Measurements from ENCODE around the gene ARNT2. TPM values are rescaled to one million over a fixed set of nuclear protein-coding genes. Genes with fewer than 3 reads are reported as not detected.

The ARNT2 gene
- total and polyA plus RNA-seq, 2 donors: 1.4 to 2.4 TPM

DNA sequence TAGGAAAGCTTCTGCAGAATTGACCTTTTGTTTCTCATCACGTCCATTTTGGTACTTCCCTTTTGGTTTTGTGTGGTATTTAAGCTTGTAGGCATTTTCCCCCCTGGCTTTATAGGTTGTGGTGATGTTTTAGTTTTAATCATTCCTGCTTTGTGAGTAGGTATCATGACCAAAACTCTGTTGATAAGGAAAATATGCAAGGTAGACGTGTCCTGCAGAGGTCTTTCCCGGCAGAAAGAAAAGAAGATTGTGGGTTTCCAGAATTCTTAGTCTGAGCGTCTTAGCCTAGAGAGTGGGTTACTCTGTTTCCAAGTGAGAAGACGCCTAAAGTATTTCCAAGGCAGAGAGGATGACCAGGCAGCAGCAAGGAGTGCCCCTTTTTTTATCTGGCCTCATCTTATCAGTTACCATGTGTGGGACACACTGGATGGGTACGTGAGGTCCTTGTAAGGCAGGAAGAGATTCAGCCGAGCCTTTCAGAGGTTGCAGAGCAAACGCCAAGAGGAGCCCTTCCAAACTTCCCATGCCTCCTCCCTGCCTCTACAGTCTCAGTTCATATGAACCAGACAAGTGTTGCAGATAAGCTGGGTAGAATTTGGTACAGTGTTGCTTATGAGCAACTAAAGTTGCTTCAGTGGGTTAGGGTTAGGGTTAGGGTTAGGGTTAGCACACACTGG lies 58.8 kb downstream of the ARNT2 start:
- DNase-seq (ENCODE audit: low read depth in 6 of 9, low spot score in 9 of 9): no peak
- 81% methylated on average over 8 of the region's 8 CpGs for WGBS
- Histone ChIP-seq H3K4me3 (ENCODE audit: low read length in 2 of 2) (no peak overlapping the region), H3K36me3 (ENCODE audit: control insufficient read depth in 2 of 2, insufficient read depth in 2 of 2, low read length in 1 of 2) (no peaks in the 10 kb centered on the region), H3K9me3 (ENCODE audit: control insufficient read depth in 2 of 2, insufficient read depth in 1 of 2, low read length in 1 of 2) (peaks cover 0 to 1% of the 10 kb centered on the region in 2 donors), H3K27me3 (ENCODE audit: control insufficient read depth in 2 of 2, insufficient read depth in 1 of 2, low read length in 1 of 2) (peaks cover 0 to 2% of the 10 kb centered on the region in 2 donors), H3K4me1 (ENCODE audit: control insufficient read depth in 2 of 2, insufficient read depth in 2 of 2, low read length in 2 of 2) (no peaks in the 10 kb centered on the region), H3K27ac (ENCODE audit: low read depth in 1 of 2, low read length in 1 of 2) (no peak overlapping the region)

DNA sequence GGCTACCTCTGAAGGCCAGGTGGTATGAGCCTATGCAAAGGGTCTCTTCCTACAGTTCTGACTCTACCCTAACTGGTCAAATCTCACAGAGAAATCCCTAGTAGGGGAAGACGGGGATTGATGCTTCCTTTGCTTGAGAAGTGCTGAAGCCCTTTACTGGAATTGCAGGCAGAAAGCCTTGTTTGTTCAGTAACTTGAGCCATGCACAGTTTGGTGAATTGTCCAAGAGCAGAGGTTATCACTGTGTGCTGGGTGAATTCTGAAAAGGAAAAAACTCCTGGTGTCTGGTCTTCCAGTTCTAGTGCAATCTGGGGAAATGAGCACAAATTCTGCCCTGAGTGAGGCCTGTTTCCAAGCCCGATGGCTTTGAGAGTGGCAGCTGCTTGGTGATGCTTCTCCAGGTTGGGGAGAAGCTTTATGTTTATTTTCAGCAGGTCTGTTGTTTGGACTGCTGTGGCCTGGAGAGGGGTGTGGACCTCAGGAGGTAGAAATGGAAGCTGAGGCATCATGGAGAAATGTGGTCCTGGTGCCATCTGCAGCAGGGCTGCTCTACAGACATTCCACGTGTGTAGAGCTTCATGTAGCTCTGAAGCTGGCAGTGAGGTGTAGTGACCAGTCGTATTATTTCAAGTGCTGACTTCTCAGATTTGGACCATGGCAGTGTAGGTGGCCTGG lies 60.9 kb downstream of the ARNT2 start:
- Histone ChIP-seq H3K27ac (ENCODE audit: low read depth in 1 of 2, low read length in 1 of 2) (no peak overlapping the region), H3K4me3 (ENCODE audit: low read length in 2 of 2) (no peak overlapping the region), H3K36me3 (ENCODE audit: control insufficient read depth in 2 of 2, insufficient read depth in 2 of 2, low read length in 1 of 2) (no peaks in the 10 kb centered on the region), H3K4me1 (ENCODE audit: control insufficient read depth in 2 of 2, insufficient read depth in 2 of 2, low read length in 2 of 2) (no peaks in the 10 kb centered on the region), H3K9me3 (ENCODE audit: control insufficient read depth in 2 of 2, insufficient read depth in 1 of 2, low read length in 1 of 2) (peaks cover 0 to 1% of the 10 kb centered on the region in 2 donors), H3K27me3 (ENCODE audit: control insufficient read depth in 2 of 2, insufficient read depth in 1 of 2, low read length in 1 of 2) (peaks cover 0 to 2% of the 10 kb centered on the region in 2 donors)
- no peak for DNase-seq (ENCODE audit: low read depth in 6 of 9, low spot score in 9 of 9)
- 92% methylated on average over 4 of the region's 4 CpGs for WGBS

DNA sequence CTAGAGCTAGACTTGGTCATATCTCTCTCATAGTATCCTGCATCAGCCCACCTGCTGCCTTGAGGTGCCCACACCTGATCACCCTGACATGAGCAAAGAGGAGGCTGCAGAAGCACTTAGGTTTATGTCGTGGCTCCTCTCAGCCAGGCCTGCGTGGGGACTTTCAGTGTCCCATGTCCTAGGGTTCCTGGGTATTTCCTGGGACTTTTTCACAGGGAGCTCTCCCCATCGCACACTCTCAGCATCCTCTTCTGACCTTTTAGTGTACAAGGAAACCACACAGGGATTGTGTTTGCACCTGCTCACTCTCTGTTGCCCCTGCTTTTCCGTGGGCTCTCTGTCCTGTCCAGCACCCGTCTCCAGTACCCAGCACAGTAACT lies 61.4 kb downstream of the ARNT2 start:
- Histone ChIP-seq H3K27ac (ENCODE audit: low read depth in 1 of 2, low read length in 1 of 2) (no peak overlapping the region), H3K36me3 (ENCODE audit: control insufficient read depth in 2 of 2, insufficient read depth in 2 of 2, low read length in 1 of 2) (no peaks in the 10 kb centered on the region), H3K4me3 (ENCODE audit: low read length in 2 of 2) (no peak overlapping the region), H3K9me3 (ENCODE audit: control insufficient read depth in 2 of 2, insufficient read depth in 1 of 2, low read length in 1 of 2) (peaks cover 0 to 1% of the 10 kb centered on the region in 2 donors), H3K27me3 (ENCODE audit: control insufficient read depth in 2 of 2, insufficient read depth in 1 of 2, low read length in 1 of 2) (peaks cover 0 to 2% of the 10 kb centered on the region in 2 donors), H3K4me1 (ENCODE audit: control insufficient read depth in 2 of 2, insufficient read depth in 2 of 2, low read length in 2 of 2) (no peaks in the 10 kb centered on the region)
- 92% methylated on average over 5 of the region's 5 CpGs for WGBS
- DNase-seq (ENCODE audit: low read depth in 6 of 9, low spot score in 9 of 9): no peak

DNA sequence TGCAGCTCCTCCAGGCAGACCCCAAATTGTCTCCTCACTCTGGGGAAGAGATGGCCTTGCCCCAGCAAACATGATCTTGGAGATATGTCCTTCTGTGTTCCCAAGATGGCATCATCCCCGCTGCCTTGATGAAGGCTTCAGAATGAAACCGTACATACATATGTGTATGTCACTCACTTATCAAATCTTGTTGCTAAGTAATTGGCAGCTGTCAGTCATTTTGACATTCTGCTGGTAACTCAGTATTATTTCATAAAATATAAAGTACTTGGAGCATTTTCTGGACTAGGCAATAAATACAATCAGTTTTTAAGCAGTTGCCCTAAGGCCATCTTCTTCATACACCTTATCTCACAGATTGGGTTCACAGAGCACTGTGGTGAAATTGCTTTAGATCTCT lies 62.4 kb downstream of the ARNT2 start:
- H3K4me3 ChIP-seq (ENCODE audit: low read length in 2 of 2): no peak overlapping the region
- no peak overlapping the region for H3K27ac ChIP-seq (ENCODE audit: low read depth in 1 of 2, low read length in 1 of 2)
- 97% methylated on average over 2 of the region's 2 CpGs for WGBS
- no peaks in the 10 kb centered on the region for H3K4me1 ChIP-seq (ENCODE audit: control insufficient read depth in 2 of 2, insufficient read depth in 2 of 2, low read length in 2 of 2)
- DNase-seq (ENCODE audit: low read depth in 6 of 9, low spot score in 9 of 9): no peak
- peaks cover 0 to 1% of the 10 kb centered on the region in 2 donors for H3K27me3 ChIP-seq (ENCODE audit: control insufficient read depth in 2 of 2, insufficient read depth in 1 of 2, low read length in 1 of 2)
- H3K36me3 ChIP-seq (ENCODE audit: control insufficient read depth in 2 of 2, insufficient read depth in 2 of 2, low read length in 1 of 2): no peaks in the 10 kb centered on the region
- peaks cover 0 to 1% of the 10 kb centered on the region in 2 donors for H3K9me3 ChIP-seq (ENCODE audit: control insufficient read depth in 2 of 2, insufficient read depth in 1 of 2, low read length in 1 of 2)

DNA sequence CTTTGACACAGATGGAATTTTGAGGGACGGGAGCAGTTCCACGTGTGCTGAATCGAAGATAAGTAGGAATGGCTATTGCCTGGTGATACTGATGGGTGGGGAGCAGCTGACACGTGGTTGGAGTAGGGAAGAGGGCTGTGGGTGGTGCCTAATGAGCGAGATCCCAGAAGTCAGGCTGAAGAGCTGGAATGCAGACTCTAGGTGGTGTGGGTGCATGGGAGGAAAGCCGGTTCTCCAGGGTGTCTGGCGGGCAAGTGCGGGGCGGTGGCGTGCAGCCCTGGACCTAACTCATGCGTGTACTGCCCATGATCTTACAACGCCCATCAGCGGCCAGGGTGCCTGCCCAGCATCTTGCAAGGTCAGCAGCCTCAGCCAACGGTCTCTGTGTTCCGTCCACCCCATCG lies 63.1 kb downstream of the ARNT2 start:
- 88% methylated on average over 16 of the region's 16 CpGs for WGBS
- no peak for DNase-seq (ENCODE audit: low read depth in 6 of 9, low spot score in 9 of 9)

DNA sequence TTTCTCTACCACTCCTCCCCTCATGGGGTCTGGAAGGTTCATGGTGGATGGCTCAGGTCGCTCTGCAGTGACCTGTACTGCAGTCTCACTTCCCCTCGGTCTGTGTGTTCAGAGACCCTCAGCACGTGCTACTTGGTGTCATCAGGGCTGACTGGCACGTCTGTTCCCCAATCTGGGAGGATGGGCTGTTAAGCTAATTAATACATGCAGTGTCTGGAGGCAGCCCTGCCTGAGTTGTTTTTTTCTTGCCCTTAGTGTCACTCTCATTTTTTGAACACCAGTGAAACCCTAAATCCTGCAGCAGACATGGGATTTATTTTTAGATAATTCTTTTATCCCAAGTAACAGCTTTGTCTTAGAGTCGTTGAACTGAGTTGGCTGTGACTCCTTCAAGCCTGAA lies 64.6 kb downstream of the ARNT2 start:
- Histone ChIP-seq H3K27ac (ENCODE audit: low read depth in 1 of 2, low read length in 1 of 2) (no peak overlapping the region), H3K27me3 (ENCODE audit: control insufficient read depth in 2 of 2, insufficient read depth in 1 of 2, low read length in 1 of 2) (no peaks in the 10 kb centered on the region), H3K36me3 (ENCODE audit: control insufficient read depth in 2 of 2, insufficient read depth in 2 of 2, low read length in 1 of 2) (no peaks in the 10 kb centered on the region), H3K4me1 (ENCODE audit: control insufficient read depth in 2 of 2, insufficient read depth in 2 of 2, low read length in 2 of 2) (no peaks in the 10 kb centered on the region), H3K4me3 (ENCODE audit: low read length in 2 of 2) (no peak overlapping the region), H3K9me3 (ENCODE audit: control insufficient read depth in 2 of 2, insufficient read depth in 1 of 2, low read length in 1 of 2) (peaks cover 0 to 1% of the 10 kb centered on the region in 2 donors)
- WGBS: 93% methylated on average over 5 of the region's 5 CpGs
- no peak for DNase-seq (ENCODE audit: low read depth in 6 of 9, low spot score in 9 of 9)

More for the DNA sequence above, 63.1 kb downstream of the ARNT2 start:
- Histone ChIP-seq H3K4me1 (ENCODE audit: control insufficient read depth in 2 of 2, insufficient read depth in 2 of 2, low read length in 2 of 2) (no peaks in the 10 kb centered on the region), H3K9me3 (ENCODE audit: control insufficient read depth in 2 of 2, insufficient read depth in 1 of 2, low read length in 1 of 2) (peaks cover 0 to 1% of the 10 kb centered on the region in 2 donors), H3K27ac (ENCODE audit: low read depth in 1 of 2, low read length in 1 of 2) (no peak overlapping the region), H3K36me3 (ENCODE audit: control insufficient read depth in 2 of 2, insufficient read depth in 2 of 2, low read length in 1 of 2) (no peaks in the 10 kb centered on the region), H3K27me3 (ENCODE audit: control insufficient read depth in 2 of 2, insufficient read depth in 1 of 2, low read length in 1 of 2) (no peaks in the 10 kb centered on the region), H3K4me3 (ENCODE audit: low read length in 2 of 2) (no peak overlapping the region)

DNA sequence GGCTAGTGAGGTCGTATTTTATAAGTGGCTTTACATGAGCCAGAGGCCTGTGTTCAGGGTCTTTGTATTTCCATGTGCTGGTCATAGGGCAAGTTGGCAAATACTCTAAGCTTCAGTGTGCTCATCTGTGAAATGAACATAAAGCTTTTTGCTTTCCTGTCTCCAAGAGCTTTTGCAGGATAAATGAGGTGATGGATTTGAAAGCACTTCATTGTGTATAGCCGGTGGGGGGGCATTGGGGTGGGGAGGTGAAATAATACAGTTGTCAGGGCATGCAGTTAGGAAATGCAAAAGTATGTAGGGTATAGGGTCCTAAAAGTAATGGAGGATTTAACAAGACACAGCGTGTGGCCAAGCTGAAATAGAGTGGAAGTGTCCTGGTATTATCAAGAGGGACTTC lies 67.7 kb downstream of the ARNT2 start:
- no peaks in the 10 kb centered on the region for H3K9me3 ChIP-seq (ENCODE audit: control insufficient read depth in 2 of 2, insufficient read depth in 1 of 2, low read length in 1 of 2)
- no peaks in the 10 kb centered on the region for H3K4me1 ChIP-seq (ENCODE audit: control insufficient read depth in 2 of 2, insufficient read depth in 2 of 2, low read length in 2 of 2)
- H3K27me3 ChIP-seq (ENCODE audit: control insufficient read depth in 2 of 2, insufficient read depth in 1 of 2, low read length in 1 of 2): no peaks in the 10 kb centered on the region
- DNase-seq (ENCODE audit: low read depth in 6 of 9, low spot score in 9 of 9): no peak
- 96% methylated on average over 3 of the region's 3 CpGs for WGBS
- H3K36me3 ChIP-seq (ENCODE audit: control insufficient read depth in 2 of 2, insufficient read depth in 2 of 2, low read length in 1 of 2): no peaks in the 10 kb centered on the region
- H3K4me3 ChIP-seq (ENCODE audit: low read length in 2 of 2): no peak overlapping the region
- H3K27ac ChIP-seq (ENCODE audit: low read depth in 1 of 2, low read length in 1 of 2): no peak overlapping the region

DNA sequence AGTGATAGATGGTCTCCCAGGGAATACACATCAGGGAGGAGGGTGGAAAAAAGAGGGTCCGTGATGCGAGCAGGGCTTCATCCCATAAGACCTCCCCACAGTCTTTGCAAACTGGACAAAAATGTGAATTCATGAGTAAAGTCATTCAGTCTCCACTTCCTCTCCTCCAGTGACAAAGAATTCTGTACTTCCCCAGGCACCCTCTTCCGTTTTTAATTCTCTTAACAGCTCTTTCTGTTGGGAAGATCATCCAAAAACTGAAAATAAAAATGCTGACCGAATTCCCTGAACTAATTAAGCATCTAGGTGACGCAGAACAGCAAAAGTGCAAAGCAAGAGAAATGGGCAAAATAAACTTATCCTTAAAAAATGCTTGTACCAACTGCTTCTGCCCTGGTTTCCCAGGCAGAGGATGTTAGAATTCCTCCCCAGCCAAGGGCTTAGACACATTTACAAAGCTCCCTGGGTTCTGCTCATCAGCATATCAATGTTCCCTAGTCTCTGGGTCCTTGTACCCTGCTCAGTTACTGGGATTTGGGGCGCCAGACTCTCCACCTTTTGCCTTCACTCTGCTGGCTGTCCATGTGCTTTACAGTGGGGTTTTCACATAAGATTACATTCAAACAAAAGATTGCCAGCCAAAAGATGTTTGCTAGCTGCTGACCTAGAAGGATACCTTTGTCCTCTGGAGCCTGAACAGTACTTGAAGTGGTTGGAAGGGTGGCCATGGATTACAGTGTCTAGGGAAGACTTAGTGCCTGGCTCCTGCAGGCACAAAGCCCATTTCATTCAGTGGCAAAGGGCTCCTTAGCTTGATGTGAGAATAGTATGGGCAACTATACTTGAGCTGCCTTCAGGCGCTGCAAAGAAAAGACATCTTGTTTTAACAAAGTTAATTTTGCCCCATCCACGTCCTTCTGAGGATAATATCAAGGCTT lies 69.4 kb downstream of the ARNT2 start:
- Histone ChIP-seq H3K27me3 (ENCODE audit: control insufficient read depth in 2 of 2, insufficient read depth in 1 of 2, low read length in 1 of 2) (no peaks in the 10 kb centered on the region), H3K36me3 (ENCODE audit: control insufficient read depth in 2 of 2, insufficient read depth in 2 of 2, low read length in 1 of 2) (no peaks in the 10 kb centered on the region), H3K27ac (ENCODE audit: low read depth in 1 of 2, low read length in 1 of 2) (no peak overlapping the region), H3K9me3 (ENCODE audit: control insufficient read depth in 2 of 2, insufficient read depth in 1 of 2, low read length in 1 of 2) (no peaks in the 10 kb centered on the region), H3K4me1 (ENCODE audit: control insufficient read depth in 2 of 2, insufficient read depth in 2 of 2, low read length in 2 of 2) (no peaks in the 10 kb centered on the region), H3K4me3 (ENCODE audit: low read length in 2 of 2) (no peak overlapping the region)
- WGBS: 64% methylated on average over 8 of the region's 8 CpGs
- no peak for DNase-seq (ENCODE audit: low read depth in 6 of 9, low spot score in 9 of 9)
